SU-DHL-6 (cell line): ENCODE data around the gene CCR1.

Experiments used
- H2AFZ ChIP-seq: fragments of 200-600 bp; sonication (generic); 2 replicates; pipeline ENCODE4 v1.6.1; 2014; ENCODE audit warnings: low read depth, mild to moderate bottlenecking, moderate library complexity, mixed read lengths, antibody characterized with exemption, low read length; ENCODE audit not compliant: severe bottlenecking
- H3F3A ChIP-seq: fragments of 200-600 bp; shearing (Covaris generic); 2 replicates; pipeline ENCODE4 v1.6.0; 2016; ENCODE audit warnings: antibody characterized with exemption, mild to moderate bottlenecking; ENCODE audit not compliant: insufficient read depth
- H3K27ac ChIP-seq: fragments of 200-600 bp; sonication (generic); 2 replicates; pipeline ENCODE4 v1.5.1; 2016; ENCODE audit warnings: low read depth, mild to moderate bottlenecking, low read length, moderate library complexity, mixed read lengths
- H3K27me3 ChIP-seq: fragments of 200-600 bp; sonication (generic), shearing (Covaris generic); 2 replicates; pipeline ENCODE4 v1.6.0; 2014; ENCODE audit warnings: mild to moderate bottlenecking, low read length
- H3K36me3 ChIP-seq: fragments of 200-600 bp; sonication (generic); 2 replicates; pipeline ENCODE4 v1.6.1; 2014; ENCODE audit warnings: mild to moderate bottlenecking, low read length, mixed read lengths
- H3K4me2 ChIP-seq: fragments of 300-600, 200-600 bp; shearing (Covaris generic), sonication (generic); 2 replicates; pipeline ENCODE4 v1.6.0; 2014; ENCODE audit warnings: low read length, low read depth, mild to moderate bottlenecking; ENCODE audit not compliant: poor library complexity, severe bottlenecking
- H3K4me3 ChIP-seq: fragments of 200-600 bp; sonication (generic); 2 replicates; pipeline ENCODE4 v1.5.1; 2014; ENCODE audit warnings: antibody characterized with exemption, low read length, mild to moderate bottlenecking, mixed read lengths; ENCODE audit not compliant: insufficient read depth, poor library complexity, severe bottlenecking
- H3K79me2 ChIP-seq: fragments of 200-600 bp; sonication (generic); 2 replicates; pipeline ENCODE4 v1.6.1; 2014; ENCODE audit warnings: mild to moderate bottlenecking, low read length, moderate library complexity; ENCODE audit not compliant: insufficient read depth
- H3K9ac ChIP-seq: fragments of 200-600 bp; sonication (generic); 2 replicates; pipeline ENCODE4 v1.7.0; 2014; ENCODE audit warnings: mild to moderate bottlenecking, low read length
- H3K9me2 ChIP-seq: fragments of 200-600 bp; sonication (generic); replicated peaks from 2 replicates; pipeline ENCODE4 v1.6.1; 2014; ENCODE audit warnings: low read length; ENCODE audit not compliant: insufficient read depth
- H3K9me3 ChIP-seq: fragments of 200-600 bp; sonication (generic); 2 replicates; pipeline ENCODE4 v1.6.1; 2014; ENCODE audit warnings: low read length, mixed read lengths; ENCODE audit not compliant: insufficient read depth
- H4K20me1 ChIP-seq: fragments of 200-600 bp; sonication (generic); 2 replicates; pipeline ENCODE4 v1.6.1; 2014; ENCODE audit warnings: low read depth, mild to moderate bottlenecking, antibody characterized with exemption, low read length, moderate library complexity, mixed read lengths
- EZH2phosphoT487 ChIP-seq: fragments of 200-600 bp; sonication (generic), shearing (Covaris generic); conservative IDR thresholded peaks from 2 replicates; pipeline ENCODE4 v1.6.1; 2018; ENCODE audit warnings: mild to moderate bottlenecking, antibody characterized with exemption, low read length, moderate library complexity, mixed read lengths
- TF ChIP-seq, protein P1 (sequence below): fragments of 200-600 bp; sonication (generic); IDR thresholded peaks from one replicate; pipeline ENCODE4 v1.5.1; 2017; ENCODE audit warnings: antibody characterized with exemption, mild to moderate bottlenecking, low read length, moderate library complexity; ENCODE audit not compliant: insufficient read depth, poor library complexity, severe bottlenecking

The CCR1 gene

DNA sequence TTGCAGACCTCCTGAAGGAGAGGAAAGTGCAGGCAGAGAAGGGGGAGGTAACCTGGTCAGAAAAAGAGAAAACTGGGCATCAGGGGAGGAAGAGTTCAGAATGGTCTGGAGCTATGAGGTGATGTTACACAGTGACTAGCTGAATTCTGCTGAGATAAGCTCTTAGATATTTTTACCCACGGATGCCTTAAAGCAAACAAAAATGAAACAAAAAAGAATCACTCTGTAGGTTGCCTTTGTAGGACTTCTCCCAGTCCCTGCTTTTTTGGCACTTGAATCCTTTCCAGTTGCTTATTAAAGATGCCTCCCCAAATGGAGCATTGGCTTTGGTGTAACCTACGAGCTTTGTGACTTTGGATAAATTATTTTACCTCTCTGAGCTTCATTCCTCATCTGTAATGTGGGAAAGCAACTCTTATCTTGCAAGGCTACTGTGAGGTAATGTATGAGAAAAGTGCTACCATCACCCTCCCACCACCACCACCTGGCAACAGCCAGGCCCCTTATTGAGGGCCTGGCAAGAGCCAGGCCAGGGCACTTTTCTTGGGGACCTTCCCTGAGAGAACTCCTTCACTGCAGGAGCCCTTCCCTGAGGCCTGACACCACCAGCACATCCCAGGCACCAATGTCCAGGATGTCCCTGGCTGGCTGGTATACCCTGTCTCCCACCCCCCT lies 2.7 kb downstream of the CCR1 start:
- Histone ChIP-seq H3K27ac (no peak overlapping the region), H3F3A (no peaks in the 10 kb centered on the region), H3K4me2 (no peak overlapping the region), H3K79me2 (no peaks in the 10 kb centered on the region), H3K27me3 (no peaks in the 10 kb centered on the region), H3K4me3 (no peak overlapping the region), H4K20me1 (no peaks in the 10 kb centered on the region), H3K36me3 (no peaks in the 10 kb centered on the region), H3K9me2 (no peaks in the 10 kb centered on the region), H3K9me3 (no peaks in the 10 kb centered on the region), H2AFZ (no peak overlapping the region), H3K9ac (no peak overlapping the region)
- TF ChIP-seq, protein P1, sequence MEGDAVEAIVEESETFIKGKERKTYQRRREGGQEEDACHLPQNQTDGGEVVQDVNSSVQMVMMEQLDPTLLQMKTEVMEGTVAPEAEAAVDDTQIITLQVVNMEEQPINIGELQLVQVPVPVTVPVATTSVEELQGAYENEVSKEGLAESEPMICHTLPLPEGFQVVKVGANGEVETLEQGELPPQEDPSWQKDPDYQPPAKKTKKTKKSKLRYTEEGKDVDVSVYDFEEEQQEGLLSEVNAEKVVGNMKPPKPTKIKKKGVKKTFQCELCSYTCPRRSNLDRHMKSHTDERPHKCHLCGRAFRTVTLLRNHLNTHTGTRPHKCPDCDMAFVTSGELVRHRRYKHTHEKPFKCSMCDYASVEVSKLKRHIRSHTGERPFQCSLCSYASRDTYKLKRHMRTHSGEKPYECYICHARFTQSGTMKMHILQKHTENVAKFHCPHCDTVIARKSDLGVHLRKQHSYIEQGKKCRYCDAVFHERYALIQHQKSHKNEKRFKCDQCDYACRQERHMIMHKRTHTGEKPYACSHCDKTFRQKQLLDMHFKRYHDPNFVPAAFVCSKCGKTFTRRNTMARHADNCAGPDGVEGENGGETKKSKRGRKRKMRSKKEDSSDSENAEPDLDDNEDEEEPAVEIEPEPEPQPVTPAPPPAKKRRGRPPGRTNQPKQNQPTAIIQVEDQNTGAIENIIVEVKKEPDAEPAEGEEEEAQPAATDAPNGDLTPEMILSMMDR = no peak
- TF ChIP-seq EZH2phosphoT487 = no peak

DNA sequence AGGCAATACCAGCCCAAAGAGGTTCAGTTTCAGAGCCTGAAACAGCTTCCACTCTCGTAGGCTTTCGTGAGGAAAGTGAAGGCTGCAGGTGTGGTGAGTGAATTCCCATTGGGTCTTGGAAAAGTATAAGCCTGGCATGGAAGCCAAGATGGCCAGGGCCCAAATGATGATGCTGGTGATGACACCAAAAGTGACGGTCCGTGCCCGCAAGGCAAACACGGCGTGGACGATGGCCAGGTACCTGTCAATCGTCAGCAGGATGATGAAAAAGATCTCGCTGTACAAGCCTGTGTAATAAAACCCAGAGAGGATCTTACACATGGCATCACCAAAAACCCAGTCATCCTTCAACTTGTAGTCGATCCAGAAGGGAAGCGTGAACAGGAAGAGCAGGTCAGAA lies 4.4 kb downstream of the CCR1 start:
- Histone ChIP-seq H3K9me2 (no peaks in the 10 kb centered on the region), H3K4me2 (no peak overlapping the region), H3K27ac (no peak overlapping the region), H3K9ac (no peak overlapping the region), H3F3A (no peaks in the 10 kb centered on the region), H2AFZ (no peak overlapping the region), H3K27me3 (no peaks in the 10 kb centered on the region), H3K4me3 (no peak overlapping the region), H3K9me3 (no peaks in the 10 kb centered on the region), H4K20me1 (no peaks in the 10 kb centered on the region), H3K79me2 (no peaks in the 10 kb centered on the region), H3K36me3 (no peaks in the 10 kb centered on the region)
- TF ChIP-seq EZH2phosphoT487 = no peak
- TF ChIP-seq, protein P1 = no peak

DNA sequence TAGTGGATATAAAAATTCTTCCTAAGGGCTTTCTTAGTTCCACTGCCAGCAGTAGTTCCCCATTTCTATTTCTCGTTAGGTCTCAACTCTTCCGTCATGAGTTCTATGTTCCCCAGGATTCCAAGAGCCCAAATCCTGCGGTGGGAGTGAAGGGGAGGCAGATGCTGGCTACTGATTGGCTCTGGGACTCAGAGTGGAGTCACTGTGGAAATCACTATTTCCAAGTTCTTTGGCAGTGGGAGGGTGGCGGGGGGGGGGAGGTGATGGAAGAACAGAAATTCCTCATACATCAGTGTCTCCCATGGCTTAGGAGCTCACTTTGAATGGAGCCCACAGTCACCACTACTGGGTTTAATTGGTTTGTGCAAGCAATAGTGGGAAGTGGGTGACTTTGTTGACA lies 5.6 kb downstream of the CCR1 start:
- Histone ChIP-seq H2AFZ (no peak overlapping the region), H3K36me3 (no peaks in the 10 kb centered on the region), H3K9me3 (no peaks in the 10 kb centered on the region), H3K27ac (no peak overlapping the region), H3K79me2 (no peaks in the 10 kb centered on the region), H3F3A (no peaks in the 10 kb centered on the region), H4K20me1 (no peaks in the 10 kb centered on the region), H3K9me2 (no peaks in the 10 kb centered on the region), H3K4me3 (no peak overlapping the region), H3K9ac (no peak overlapping the region), H3K27me3 (no peaks in the 10 kb centered on the region), H3K4me2 (no peak overlapping the region)
- TF ChIP-seq, protein P1 = no peak
- no peak for TF ChIP-seq EZH2phosphoT487
